Measurements from ENCODE around the gene PROS1. TPM values are rescaled to one million over a fixed set of nuclear protein-coding genes. Genes with fewer than 3 reads are reported as not detected.
"Not testable (repeated sequence)": the region's sequence is repeated elsewhere in the genome, so short reads cannot be mapped to it uniquely, and the experiment has no call there.

PROS1 gene
- total RNA-seq, 1 experiment from 2014 or later, result 75.9 TPM

DNA sequence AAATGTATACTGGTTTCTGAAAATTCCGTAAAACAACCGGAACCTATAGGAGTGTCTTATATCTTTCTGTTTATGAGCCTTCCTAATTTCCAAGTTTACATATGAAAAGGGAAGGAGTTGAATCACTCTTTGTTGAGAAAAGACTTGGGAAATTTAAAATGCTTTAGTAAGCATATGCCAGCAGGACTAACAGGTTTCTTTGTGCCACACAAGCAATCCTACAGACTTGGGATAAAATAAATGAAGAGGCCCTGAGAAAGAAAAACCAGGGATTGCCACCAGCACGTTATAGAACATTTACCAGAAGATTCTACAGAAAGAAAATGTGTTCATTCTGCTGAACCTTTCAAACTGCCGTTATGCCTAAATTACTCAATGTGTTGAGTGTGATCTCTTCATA lies 96.3 kb downstream of the PROS1 start:
- not testable (repeated sequence) for DNase-seq (ENCODE audit: low read depth)

GRCh38 chr3:93873412-93873811 lies 100.3 kb downstream of the PROS1 start:
- not testable (repeated sequence) for DNase-seq (ENCODE audit: low read depth)

DNA sequence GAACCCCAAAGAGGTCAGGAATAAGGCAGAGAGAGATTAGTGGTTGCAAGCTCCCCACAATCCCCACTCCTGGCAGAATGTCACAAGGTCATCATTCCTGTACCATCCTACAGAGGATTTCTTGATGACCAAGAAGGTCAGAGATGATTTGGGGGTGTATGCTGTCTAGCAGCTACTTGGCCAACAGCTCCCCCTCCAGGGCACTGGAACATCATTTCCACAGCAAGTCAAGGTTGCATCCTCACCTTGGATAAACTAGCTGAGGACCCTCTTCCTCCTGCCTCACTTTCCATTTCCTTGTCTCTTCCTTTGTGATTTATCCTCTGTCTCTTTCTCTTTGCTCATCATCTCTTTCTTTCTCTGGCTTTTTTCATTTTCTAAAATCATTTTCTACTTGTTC lies 106.3 kb downstream of the PROS1 start:
- peak; percentile 16 for DNase-seq (ENCODE audit: low read depth)

GRCh38 chr3:93861017-93861416 lies 112.7 kb downstream of the PROS1 start:
- DNase-seq (ENCODE audit: low read depth), result no peak

DNA sequence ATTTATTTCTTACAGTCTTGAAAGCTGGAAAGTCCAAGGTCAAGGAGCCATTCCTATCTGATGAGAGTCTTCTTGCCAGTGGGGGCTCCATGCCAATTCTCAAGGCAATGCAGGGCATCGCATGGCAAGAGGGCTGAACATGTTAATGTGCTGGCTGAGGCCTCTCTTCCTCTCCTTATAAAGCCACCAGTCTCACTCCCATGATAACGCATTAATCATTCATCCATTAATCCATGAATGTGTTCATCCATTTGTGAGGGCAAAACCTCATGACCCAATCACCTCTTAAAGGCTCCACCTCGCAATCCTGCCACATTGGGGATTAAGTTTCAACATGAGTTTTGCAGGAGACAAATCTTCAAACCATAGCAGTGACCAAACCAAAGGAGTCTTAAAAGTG lies 118.3 kb downstream of the PROS1 start:
- DNase-seq (ENCODE audit: low read depth), result no peak

DNA sequence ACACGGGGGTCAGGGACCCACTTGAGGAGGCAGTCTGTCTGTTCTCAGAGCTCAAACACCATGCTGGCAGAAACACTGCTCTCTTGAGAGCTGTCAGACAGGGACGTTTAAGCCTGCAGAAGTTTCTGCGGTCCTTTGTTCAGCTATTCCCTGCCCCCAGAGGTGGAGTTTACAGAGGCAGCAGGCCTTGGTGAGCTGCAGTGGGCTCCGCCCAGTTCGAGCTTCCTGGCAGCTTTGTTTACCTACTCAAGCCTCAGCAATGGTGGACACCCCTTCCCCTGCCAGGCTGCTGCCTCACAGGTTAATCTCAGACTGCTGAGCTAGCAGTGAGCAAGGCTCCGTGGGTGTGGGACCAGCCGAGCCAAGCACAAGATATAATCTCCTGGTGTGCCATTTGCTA lies 121.5 kb downstream of the PROS1 start:
- DNase-seq (ENCODE audit: low read depth), result not testable (repeated sequence)

- peak; percentile 96 for DNase-seq (ENCODE audit: low read depth)
These were observed 129.7 kb downstream of the PROS1 start for GRCh38 chr3:93843981-93844380.

DNA sequence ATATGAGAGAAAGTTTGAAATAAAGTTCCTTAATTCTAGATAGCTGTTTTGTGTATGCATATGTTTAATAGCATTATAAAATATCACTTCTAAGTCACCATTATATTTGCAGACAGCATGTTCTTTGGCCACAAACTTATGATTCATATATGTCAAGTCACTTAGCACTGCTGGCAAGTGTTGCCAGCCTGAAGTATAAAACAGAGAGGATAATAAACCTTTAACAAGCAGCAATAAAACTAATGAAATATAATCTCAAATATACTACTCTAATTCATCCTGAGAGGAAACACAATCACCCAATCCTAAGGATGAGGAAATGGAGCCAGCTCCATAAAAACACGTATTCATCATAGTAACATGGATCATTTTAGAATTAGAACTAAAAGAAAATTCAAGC lies 134.5 kb downstream of the PROS1 start:
- not testable (repeated sequence) for DNase-seq (ENCODE audit: low read depth)

Other genes starting within 250 kb of the PROS1 start
- gene ARL13B, start 6.3 kb upstream of the PROS1 start, total RNA-seq (2014; rRNA removed), result 13.1 and 13.4 TPM in 2 replicates
- not detected in 2 replicates for gene STX19, start 54.7 kb upstream of the PROS1 start, total RNA-seq (2014; rRNA removed)
- 3.5 and 4.2 TPM in 2 replicates for gene DHFR2, start 89.0 kb upstream of the PROS1 start, total RNA-seq (2014; rRNA removed)
- gene NSUN3, start 89.2 kb upstream of the PROS1 start, total RNA-seq (2014; rRNA removed), result 8.5 and 9.0 TPM in 2 replicates